Stimulated activated naive CD4-positive, alpha-beta T cell treated with Interleukin-2 at 50 U/mL for 16 hours (primary cell): ENCODE measurements around the gene ZC3H12C.
"Not testable (repeated sequence)": the region's sequence is repeated elsewhere in the genome, so short reads cannot be mapped to it uniquely, and the experiment has no call there.

Source experiments
- DNase-seq: peaks from one replicate; lab custom pipeline; 2025; lab: John Stamatoyannopoulos, UW

ZC3H12C gene

DNA sequence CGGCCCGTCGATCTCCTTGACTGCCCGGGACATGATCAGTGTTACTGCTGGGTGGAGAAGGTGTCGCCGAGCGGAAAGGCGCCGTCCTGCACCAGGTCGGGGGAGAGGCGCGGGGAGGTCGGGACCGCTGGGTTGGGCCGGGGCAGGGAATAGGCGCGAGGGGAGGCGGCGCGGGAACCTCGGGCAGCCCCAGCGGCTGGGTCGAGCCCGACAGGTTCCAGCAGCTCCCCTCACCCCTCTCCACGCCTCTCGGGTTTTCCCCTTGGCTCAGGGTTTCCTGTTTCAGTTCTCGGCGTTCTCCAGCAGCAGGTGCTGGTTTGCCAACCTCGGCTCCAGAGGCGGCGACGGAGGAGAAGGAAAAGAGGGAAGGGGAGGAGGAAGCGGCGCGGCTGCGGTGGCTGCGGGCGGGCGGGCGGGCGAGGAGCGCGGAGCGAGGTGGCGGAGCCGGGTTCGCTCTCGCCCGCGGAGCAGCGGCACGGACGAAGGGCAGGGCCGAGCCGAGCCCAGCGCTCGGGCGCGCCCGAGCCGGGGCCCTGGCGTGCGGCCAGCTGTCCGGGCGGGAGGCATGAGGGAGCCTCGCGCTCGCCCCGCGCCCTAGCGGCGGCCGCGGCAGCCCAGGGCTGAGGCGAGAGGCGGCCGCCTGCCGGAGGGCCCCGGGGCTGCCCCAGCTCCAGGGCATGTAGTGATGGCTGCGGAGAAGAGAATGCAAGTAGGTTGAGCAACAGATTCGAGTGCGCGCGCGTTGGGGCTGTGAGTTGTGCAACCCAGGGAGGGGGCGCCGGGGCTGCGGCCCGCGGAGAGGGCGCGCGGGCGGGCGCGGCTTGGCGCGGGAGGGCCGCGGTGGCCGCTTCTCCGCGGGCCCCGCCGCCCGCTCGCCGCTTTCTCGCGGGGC lies at the start of gene ZC3H12C:
Gene ZC3H12C (plus strand): TSS at position 878 of the 892 bp plus-strand sequence. CDS start 20 bp downstream, outside the sequence.
- DNase-seq, result peak; percentile 15

DNA sequence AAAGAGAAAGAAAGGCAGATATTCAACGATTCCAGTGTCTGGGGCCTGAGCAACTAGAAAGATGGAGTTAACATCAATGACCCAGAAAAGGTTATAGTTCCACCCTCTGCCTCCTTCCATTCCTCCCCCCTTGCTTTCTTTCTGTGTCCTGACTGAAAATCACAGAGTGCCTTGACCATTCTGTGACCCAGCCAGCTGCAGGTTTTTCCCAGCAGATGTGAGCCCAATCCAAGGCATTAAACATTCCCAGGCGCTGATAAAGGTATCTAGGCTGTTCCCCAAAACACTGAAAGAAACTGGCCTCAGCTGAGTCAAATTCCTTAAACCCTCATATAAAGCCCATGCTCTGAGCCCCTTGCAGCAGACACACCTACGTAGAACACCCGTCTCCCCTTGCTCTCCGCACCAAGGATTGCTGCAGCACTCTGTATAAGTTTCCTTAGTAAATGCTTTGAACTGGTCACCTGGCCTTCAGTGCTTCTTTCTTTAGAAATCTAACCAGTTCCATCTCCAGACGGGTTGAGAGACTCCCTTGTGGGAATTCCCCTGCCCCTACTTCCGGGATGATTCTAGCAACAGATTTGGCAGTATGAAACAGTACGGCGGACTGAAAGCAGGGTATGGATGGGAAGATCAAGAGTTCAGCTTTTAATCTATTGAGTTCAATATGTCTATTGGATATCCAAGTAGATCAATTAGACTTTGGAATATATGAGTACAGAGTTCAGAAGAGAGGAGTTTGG lies 48.8 kb upstream of the ZC3H12C start:
- DNase-seq, result no peak

DNA sequence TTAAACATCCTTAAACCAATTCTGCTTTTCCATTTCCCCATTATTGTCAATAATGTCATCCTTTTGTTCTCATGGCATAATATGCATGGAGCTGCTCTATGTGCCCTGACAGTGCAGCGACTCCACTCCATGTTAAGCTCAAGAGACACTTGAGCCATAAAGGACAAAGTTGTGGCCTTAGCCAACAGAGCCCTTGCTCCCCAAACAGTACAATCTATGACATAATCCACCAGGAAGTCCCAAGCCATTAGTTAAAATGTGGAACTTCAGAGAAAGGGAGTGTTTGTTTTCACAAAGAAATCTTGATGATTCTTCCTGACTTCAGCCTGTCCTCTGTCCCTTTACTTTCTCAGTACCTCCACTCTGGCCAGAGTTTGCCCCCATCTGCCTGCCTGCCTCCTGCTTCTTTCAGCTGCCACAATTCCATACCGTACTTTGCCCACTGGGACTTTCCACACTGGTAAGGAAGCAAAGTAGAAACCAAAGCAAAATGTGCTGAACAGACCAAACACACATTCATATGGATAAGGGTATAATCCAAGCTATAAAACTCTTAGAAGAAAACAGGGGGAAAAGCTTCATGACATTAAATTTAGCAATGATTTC lies 46.3 kb upstream of the ZC3H12C start:
- DNase-seq, result no peak

GRCh38 chr11:110049501-110050200 lies 43.5 kb upstream of the ZC3H12C start:
- DNase-seq, result no peak

GRCh38 chr11:110050201-110050506 lies 43.0 kb upstream of the ZC3H12C start:
- no peak for DNase-seq

GRCh38 chr11:110053848-110054414 lies 39.3 kb upstream of the ZC3H12C start:
- no peak for DNase-seq

GRCh38 chr11:110056956-110057355 lies 36.2 kb upstream of the ZC3H12C start:
- DNase-seq, result no peak

- DNase-seq, result no peak
These were observed 33.3 kb upstream of the ZC3H12C start for GRCh38 chr11:110059706-110060463.

DNA sequence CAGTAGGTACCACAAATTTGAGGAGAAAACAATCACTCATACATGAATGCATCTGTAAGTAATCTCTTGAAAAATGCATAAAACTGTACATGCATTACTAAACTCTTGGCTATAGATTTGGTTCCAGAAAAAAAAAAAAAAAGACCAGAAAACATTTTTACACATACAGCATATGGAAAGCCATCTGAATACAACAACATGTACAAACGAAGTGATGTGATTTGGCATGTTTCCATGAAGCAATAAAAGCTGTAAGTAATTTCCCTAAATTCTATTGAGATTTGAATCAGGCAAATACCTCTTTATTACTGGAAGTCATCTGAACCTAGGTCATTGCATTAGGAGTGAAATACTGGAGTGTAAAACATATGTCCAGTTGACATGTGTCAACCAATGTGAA lies 31.9 kb upstream of the ZC3H12C start:
- no peak for DNase-seq

GRCh38 chr11:110062247-110062646 lies 30.9 kb upstream of the ZC3H12C start:
- no peak for DNase-seq

- DNase-seq, result no peak
These were observed 28.0 kb upstream of the ZC3H12C start for GRCh38 chr11:110065189-110065588.

DNA sequence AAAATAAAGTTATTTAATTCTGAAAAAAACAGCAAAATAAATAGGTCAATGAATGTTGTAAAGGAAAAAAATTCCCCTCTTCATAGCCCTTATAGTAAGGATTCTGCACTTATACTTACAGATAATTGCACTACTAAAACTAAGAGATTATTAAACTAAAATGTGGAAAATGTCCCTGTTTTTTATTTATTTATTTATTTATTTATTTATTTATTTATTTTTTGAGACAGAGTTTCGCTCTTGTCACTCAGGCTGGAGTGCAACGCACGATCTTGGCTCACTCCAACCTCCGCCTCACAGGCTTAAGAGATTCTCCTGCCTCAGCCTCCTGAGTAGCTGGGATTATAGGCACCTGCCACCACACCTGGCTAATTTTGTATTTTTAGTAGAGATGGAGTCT lies 25.2 kb upstream of the ZC3H12C start:
- DNase-seq, result not testable (repeated sequence)

GRCh38 chr11:110069158-110069737 lies 23.9 kb upstream of the ZC3H12C start:
- DNase-seq, result no peak

DNA sequence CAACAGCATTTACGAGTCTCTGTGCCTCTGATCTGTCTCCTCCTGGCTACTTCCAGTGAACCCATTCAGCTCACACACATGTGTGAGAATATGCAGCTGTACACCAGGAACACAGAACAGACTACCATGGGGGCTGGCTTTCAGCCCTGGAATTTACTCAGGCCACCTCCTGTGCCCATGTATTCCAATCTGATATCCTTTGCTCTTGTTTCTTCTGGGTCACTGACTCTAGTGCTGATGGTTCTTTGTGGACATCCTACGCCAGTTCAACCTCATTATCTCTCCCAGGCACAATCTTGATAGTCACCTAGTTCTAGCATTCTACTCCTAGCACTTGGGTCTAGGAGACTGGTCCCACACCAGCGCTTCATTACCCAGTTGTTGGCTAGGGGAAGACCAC lies 23.0 kb upstream of the ZC3H12C start:
- DNase-seq, result no peak

DNA sequence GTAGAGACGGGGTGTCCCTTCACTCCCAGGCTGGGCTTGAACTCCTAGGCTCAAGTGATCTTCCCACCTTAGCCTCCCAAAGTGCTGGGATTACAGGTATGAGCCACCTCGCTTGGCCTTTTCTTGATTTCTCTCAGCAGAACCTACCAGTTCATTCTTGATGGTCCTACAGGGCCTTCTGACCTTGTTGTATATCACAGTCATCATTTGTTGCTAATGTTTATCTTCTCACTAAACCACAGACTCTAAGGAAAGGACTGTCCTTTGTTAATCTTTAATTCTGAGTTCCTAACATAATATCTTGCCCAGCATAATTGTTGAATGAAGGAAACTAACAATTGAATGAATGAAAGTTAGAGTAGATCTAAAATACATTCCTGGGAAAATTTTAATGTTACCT lies 22.0 kb upstream of the ZC3H12C start:
- no peak for DNase-seq

DNA sequence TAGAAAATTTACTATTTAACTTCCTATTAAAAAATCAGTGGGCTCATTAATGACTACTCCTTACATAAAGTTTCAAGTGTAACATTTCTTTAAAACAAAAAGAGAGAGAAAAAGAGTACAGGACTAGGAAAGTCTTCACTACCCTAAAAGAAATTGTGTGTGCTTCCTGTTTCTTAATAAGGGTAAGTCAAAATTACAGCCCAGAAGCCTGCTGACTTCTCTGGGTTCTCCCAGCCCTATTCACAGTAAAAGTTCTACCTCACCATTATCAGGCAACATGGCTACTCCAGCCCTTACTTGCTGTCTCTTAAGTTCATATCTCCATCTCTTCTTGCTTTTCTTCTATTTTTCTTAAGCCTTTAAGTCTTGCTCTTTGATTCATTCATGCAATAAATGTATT lies 20.3 kb upstream of the ZC3H12C start:
- no peak for DNase-seq

DNA sequence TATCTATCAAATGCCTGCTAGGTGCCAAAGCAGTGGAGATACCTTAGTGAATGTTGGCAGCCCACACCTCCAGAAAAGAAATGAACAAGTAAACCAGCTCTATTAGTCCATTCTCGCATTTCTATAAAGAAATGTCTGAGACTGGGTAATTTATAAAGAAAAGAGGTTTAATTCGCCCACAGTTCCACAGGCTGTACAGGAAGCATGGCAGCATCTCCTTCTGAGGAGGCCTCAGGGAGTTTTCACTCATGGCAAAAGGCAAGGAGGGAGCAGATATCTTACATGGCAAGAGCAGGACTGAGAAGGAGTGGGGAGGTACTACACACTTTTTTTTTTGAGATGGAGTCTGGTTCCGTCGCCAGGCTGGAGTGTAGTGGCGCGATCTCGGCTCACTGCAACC lies 18.7 kb upstream of the ZC3H12C start:
- DNase-seq, result no peak

GRCh38 chr11:110075105-110075846 lies 17.9 kb upstream of the ZC3H12C start:
- DNase-seq, result no peak

DNA sequence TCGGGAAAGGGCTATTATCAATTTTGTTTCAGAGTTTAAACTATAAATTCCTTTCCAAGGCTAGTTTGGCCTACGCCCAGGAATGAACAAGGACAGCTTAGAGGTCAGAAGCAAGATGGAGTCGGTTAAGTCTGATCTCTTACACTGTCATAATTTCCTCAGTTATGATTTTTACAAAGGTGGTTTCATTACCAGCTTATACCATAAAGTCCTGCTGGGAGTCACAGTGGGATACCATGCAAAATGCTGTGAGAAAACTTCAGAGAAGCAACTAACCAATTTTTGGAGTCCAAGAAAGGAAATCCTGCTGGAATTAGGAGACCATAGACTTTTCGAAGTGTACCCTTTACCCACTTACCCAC lies 17.4 kb upstream of the ZC3H12C start:
- no peak for DNase-seq

DNA sequence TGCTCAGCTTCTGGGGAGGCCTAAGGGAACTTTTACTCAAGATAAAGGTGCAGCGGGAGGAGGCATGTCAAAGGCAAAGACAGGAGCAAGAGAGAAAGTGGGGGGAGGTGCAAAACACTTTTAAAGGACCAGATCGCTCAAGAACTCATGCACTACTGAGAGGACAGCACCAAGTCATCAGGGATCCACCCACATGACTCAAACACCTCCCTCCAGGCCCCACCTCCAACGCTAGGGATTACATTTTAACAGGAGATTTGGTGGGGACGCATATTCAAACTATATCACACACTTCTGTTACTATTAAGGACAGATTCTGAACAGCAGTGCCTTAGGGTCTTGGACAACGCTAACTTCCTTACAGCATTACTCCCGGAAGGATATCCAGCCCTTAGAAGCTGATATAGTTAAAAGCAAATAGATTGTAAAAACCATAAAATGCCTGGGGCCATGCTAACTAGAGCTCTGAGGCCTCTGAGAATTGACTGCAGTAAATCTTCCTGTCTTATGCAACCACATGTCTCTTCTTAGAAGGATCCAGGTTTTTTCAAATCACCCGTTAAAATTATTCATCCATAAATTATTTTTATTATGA lies 16.7 kb upstream of the ZC3H12C start:
- no peak for DNase-seq
